Esophagus (tissue), 2 donors: ENCODE data around the gene ARMC8. TPM values are rescaled to one million over a fixed set of nuclear protein-coding genes. Genes with fewer than 3 reads are reported as not detected.
A peak's percentile ranks its signal among the peaks of the same experiment; 100 is the strongest.

Source experiments
- H3K27ac ChIP-seq, 2 donors: one replicate each; pipeline ENCODE4 v1.5.1; 2013; ENCODE audit warnings: low read depth in 2 of 2, mild to moderate bottlenecking in 2 of 2, inconsistent platforms in 1 of 2, low read length in 1 of 2, moderate library complexity in 1 of 2
- H3K27me3 ChIP-seq, 2 donors: one replicate each; pipeline ENCODE4 v1.6.1; 2013; ENCODE audit warnings: low read length in 2 of 2, control low read depth in 1 of 2, mild to moderate bottlenecking in 1 of 2; ENCODE audit not compliant: insufficient read depth in 2 of 2, control insufficient read depth in 1 of 2
- H3K36me3 ChIP-seq, 2 donors: one replicate each; pipeline ENCODE4 v1.6.1; 2013; ENCODE audit warnings: low read length in 1 of 2; ENCODE audit not compliant: control insufficient read depth in 2 of 2, insufficient read depth in 2 of 2
- H3K4me1 ChIP-seq, 2 donors: one replicate each; pipeline ENCODE4 v1.6.1; 2013; ENCODE audit warnings: low read length in 1 of 2; ENCODE audit not compliant: control insufficient read depth in 2 of 2, insufficient read depth in 2 of 2
- H3K4me3 ChIP-seq, 2 donors: one replicate each; pipeline ENCODE4 v1.5.1; 2013; ENCODE audit warnings: low read length in 2 of 2, mild to moderate bottlenecking in 2 of 2, low read depth in 1 of 2, moderate library complexity in 1 of 2
- H3K9me3 ChIP-seq, 2 donors: one replicate each; pipeline ENCODE4 v1.6.1; 2013; ENCODE audit warnings: mild to moderate bottlenecking in 2 of 2, low read depth in 1 of 2, low read length in 1 of 2, moderate library complexity in 1 of 2; ENCODE audit not compliant: control insufficient read depth in 2 of 2, insufficient read depth in 1 of 2
- WGBS, 2 donors: extraction: QIAGEN DNeasy Blood & Tissue Kit; methylation state at CpG; one replicate each; pipeline ENCODE4 v1.1.7; 2013; 5-methylcytosine and 5-hydroxymethylcytosine counted together
- polyA plus RNA-seq, 2 donors: library from polyadenylated mRNA; stranded (reverse); fragments of 200-250 nt; gene quantifications; one replicate each; pipeline ENCODE4 v1.2.3, GENCODE V29; 2013
- donor health status: healthy with polysubstance abuse.
- donor health status: Bipolar disorder and iron deficiency.

The ARMC8 gene
- polyA plus RNA-seq, 2 donors: 10.5 to 14.5 TPM

DNA sequence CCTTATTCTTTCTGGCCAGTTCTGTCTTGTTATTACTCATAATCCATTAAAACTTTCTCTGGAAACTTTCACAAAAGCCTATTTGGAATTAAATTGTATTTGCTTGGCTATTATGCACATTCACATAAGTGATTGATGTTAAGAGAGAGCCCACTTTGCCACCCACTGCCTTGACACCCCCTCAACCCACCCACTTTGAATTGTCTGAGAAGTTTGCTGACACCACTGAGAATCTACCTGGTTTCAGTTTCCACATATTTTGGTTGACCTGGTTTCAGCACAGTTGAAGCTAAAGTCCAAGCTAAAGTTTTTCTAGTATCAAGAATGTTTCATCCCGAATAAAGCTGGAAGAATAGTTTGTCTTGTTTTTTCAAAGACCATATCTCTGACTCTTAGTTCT is 70.9 kb downstream of the ARMC8 start:
- Histone ChIP-seq H3K4me1 (no peaks in the 10 kb centered on the region), H3K27me3 (no peaks in the 10 kb centered on the region), H3K9me3 (no peaks in the 10 kb centered on the region), H3K36me3 (peaks cover 0 to 14% of the 10 kb centered on the region in 2 donors), H3K4me3 (no peak overlapping the region), H3K27ac (no peak overlapping the region)
- WGBS, 2 donors: 93% methylated on average over 1 of the region's 1 CpG

DNA sequence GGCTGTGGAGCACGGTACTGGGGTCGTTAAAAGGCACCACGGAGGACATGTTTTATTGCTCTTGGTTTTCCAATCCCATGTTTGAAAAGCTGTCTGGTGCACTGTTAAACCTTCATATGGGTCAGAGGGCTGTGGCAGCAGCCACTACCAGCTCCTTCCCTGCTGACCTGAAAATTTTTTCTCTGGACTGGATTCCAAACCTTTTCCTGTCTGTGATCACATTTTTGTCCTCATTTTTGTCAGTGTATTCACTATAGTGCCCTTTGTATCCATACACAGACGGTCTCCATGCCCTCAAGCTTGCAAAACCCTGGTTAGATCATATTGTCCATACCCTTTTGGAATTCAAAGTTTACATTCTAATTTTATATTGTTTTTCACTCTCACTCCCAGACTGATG is 72.0 kb downstream of the ARMC8 start:
- WGBS, 2 donors: 94 to 96% methylated on average over 4 of the region's 4 CpGs
- H3K36me3 ChIP-seq: peaks cover 0 to 14% of the 10 kb centered on the region in 2 donors
- H3K9me3 ChIP-seq: no peaks in the 10 kb centered on the region
- H3K4me3 ChIP-seq: no peak overlapping the region
- H3K27ac ChIP-seq: no peak overlapping the region
- no peaks in the 10 kb centered on the region for H3K27me3 ChIP-seq
- H3K4me1 ChIP-seq: no peaks in the 10 kb centered on the region

DNA sequence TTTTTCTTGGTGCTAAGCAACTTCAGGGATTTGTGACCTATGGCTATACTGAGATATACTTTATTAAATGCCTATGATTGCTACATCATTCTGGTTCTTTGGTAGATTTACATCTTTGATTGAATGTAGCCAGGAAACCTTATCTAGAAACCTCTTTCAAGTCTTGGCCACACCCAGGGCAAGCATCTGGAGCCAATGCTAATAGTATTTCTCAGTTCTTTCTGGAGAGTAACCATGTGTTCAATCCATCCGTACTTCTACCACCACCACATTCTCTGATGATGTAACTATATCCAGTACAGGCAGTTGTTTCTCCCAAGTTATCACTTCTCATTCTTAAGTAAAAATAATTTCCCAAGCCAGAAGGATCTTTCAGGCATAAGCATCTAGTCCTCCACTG is 73.5 kb downstream of the ARMC8 start:
- H3K9me3 ChIP-seq: no peaks in the 10 kb centered on the region
- no peaks in the 10 kb centered on the region for H3K27me3 ChIP-seq
- H3K36me3 ChIP-seq: peaks cover 0 to 14% of the 10 kb centered on the region in 2 donors
- no peaks in the 10 kb centered on the region for H3K4me1 ChIP-seq
- WGBS, 2 donors: 82 to 83% methylated on average over 1 of the region's 1 CpG
- H3K27ac ChIP-seq: no peak overlapping the region
- no peak overlapping the region for H3K4me3 ChIP-seq

DNA sequence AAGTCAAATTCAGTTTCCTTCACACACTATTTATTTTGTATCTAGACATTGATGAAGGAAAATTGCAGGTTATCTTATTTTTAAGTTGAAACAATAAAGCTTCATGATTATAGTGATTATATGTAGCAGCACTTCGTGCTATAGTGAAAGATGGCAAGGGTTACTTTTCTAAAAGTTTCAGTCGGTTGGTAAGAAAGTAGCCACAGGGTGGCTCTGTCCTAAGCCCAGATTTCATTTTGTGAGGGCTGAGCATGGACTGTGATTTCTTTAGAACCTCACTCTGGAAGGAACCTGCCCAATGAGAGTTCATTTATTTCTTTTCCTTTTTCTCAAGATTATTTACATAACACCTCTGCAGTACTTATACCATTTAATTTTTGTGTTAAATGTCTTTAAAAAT is 76.0 kb downstream of the ARMC8 start:
- H3K9me3 ChIP-seq: no peaks in the 10 kb centered on the region
- no peak overlapping the region for H3K27ac ChIP-seq
- 59 to 65% methylated on average over 2 of the region's 2 CpGs for WGBS, 2 donors
- peaks cover 4 to 12% of the 10 kb centered on the region in 2 donors for H3K36me3 ChIP-seq
- H3K4me3 ChIP-seq: no peak overlapping the region
- H3K27me3 ChIP-seq: no peaks in the 10 kb centered on the region
- no peaks in the 10 kb centered on the region for H3K4me1 ChIP-seq

DNA sequence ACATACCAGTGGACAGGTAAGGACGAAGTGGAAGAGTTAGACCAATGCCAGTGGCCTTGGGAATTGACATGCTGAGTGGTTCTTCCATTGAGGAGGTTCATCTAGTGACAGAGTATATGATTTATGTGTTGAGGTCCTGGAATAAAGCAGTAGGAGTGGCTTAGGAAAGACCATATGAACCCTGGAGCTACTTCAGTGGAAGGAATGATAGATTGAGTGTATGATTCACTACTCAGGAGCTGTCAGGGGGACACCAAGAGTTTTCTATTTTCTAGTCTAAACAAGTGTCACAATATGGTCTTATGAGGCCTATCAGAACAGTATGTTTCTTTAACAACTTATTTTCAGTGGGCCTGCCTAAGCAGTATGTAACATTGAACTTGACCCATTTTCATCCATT is 78.6 kb downstream of the ARMC8 start:
- no peaks in the 10 kb centered on the region for H3K4me1 ChIP-seq
- no peaks in the 10 kb centered on the region for H3K9me3 ChIP-seq
- no peaks in the 10 kb centered on the region for H3K27me3 ChIP-seq
- H3K27ac ChIP-seq: no peak overlapping the region
- H3K36me3 ChIP-seq: peaks cover 3 to 4% of the 10 kb centered on the region in 2 donors
- WGBS, 2 donors: 80 to 92% methylated on average over 1 of the region's 1 CpG
- H3K4me3 ChIP-seq: no peak overlapping the region

DNA sequence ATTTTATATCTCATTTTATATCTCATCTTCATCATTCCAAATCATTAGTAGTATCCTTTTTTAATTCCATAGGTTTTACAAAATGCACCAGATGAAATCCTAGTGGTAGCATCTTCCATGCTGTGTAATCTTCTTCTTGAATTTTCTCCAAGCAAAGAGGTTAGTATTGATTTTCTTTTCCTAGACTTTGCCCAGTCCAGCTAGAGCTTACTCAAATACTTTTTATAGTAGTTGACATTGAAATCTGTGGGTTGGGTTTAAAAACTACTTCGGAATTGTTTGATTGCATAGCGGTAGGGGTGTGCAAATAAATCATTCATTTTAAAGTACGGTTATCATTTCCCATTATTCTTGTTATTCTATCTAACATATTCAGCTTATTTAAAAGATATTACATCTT is 80.0 kb downstream of the ARMC8 start:
- Histone ChIP-seq H3K36me3 (peaks cover 3 to 4% of the 10 kb centered on the region in 2 donors), H3K4me3 (no peak overlapping the region), H3K27ac (no peak overlapping the region), H3K4me1 (no peaks in the 10 kb centered on the region), H3K27me3 (no peaks in the 10 kb centered on the region), H3K9me3 (no peaks in the 10 kb centered on the region)
- WGBS, 2 donors: 94 to 98% methylated on average over 3 of the region's 3 CpGs

DNA sequence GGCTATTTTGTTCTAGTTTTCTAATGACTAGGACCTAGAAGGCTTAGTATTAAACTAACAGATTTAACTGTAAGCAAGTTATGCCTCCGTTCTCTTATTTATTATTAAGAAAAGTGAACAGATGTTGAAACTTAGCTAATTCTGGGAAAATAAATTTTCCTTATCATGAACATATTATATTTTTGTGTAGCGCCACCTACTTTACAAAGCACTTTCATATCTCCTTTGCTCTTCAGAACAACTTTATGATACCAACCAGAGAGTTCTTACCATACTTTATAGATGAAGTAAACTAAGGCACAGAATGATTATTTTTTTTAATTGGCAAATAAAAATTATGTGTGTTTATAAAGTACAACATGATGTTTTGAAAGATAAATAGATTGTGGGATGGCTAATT is 83.1 kb downstream of the ARMC8 start:
- Histone ChIP-seq H3K27me3 (no peaks in the 10 kb centered on the region), H3K36me3 (peaks cover 8 to 10% of the 10 kb centered on the region in 2 donors), H3K9me3 (no peaks in the 10 kb centered on the region), H3K27ac (no peak overlapping the region), H3K4me1 (no peaks in the 10 kb centered on the region), H3K4me3 (no peak overlapping the region)
- WGBS, 2 donors: 89 to 93% methylated on average over 2 of the region's 2 CpGs

DNA sequence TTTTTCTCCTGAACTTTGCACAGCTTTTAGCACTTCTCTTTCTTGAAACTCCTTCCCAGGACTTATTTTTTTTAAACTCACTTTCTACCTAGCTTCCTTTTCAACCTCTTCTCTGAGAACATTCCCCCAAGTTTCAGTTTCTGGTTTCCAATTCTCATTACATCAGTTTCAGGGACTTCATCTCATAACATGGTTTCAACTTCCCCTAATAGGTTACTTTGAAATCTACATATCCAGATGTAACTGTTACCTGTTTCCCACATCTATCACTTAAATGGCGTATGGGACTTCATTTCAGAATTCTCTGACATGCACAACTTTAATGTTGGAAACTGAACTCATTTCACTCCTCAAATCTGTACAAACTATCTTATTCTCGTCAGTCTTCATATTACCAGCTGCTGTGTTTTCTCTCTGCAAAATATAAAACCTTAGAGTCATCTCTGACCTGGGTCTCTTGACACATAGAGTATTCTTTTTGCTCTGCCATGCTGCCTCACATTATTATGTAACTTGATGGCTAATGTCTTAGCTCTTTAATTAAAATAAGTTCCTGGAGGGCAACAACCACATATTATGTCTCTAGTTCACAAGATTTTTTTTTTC is 84.2 kb downstream of the ARMC8 start:
- H3K27ac ChIP-seq: no peak overlapping the region

DNA sequence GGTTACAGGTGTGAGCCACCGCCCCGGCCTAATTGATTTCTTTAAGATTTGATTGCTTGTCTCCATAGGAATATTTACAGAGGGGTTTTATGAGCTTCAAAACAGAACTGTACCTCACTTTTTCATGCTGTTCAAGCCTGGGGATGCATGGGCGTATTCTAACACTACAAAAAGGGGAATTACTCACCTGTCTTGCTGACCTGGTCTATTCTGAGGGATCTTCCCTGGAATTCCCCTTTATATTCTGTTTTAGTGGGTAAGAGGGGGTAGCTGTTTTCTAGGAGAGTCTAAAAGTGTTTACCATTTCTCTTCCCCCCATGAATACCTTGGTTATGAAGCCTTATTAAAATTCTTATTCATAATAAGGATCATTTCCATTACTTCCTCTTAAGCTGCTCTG is 94.5 kb downstream of the ARMC8 start:
- Histone ChIP-seq H3K27me3 (no peaks in the 10 kb centered on the region), H3K36me3 (peaks cover 3 to 5% of the 10 kb centered on the region in 2 donors), H3K9me3 (no peaks in the 10 kb centered on the region), H3K27ac (peak overlapping the region; percentile 35 to 54), H3K4me3 (no peak overlapping the region), H3K4me1 (no peaks in the 10 kb centered on the region)
- WGBS, 2 donors: 89 to 90% methylated on average over 3 of the region's 3 CpGs

More for the DNA sequence above, 84.2 kb downstream of the ARMC8 start:
- no peaks in the 10 kb centered on the region for H3K27me3 ChIP-seq
- H3K4me1 ChIP-seq: no peaks in the 10 kb centered on the region
- no peaks in the 10 kb centered on the region for H3K9me3 ChIP-seq
- no peak overlapping the region for H3K4me3 ChIP-seq
- peaks cover 8 to 10% of the 10 kb centered on the region in 2 donors for H3K36me3 ChIP-seq
- 94% methylated on average over 2 of the region's 2 CpGs for WGBS, 2 donors

DNA sequence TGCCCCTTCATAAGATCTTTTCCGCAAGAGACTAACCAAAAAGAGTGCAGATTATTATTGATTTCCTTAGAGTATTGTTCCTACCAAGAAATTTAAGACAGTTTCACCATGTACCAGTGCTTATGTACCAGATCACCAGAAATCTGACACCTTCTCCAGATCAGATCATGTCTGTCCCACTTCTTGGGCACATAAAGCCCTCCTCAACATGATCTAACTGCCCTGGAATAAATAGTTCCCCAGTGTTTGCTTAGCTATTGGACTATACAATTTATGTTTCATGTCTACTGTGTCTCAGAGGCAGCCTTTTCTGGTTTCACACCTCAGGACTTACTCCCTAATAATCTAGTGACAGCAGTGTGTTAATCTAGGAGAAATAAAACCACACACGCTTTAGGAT is 95.7 kb downstream of the ARMC8 start:
- Histone ChIP-seq H3K4me3 (no peak overlapping the region), H3K27ac (no peak overlapping the region)
- WGBS, 2 donors: 93 to 98% methylated on average over 2 of the region's 2 CpGs

More for the DNA sequence above, 95.7 kb downstream of the ARMC8 start:
- Histone ChIP-seq H3K9me3 (no peaks in the 10 kb centered on the region), H3K36me3 (peaks cover 3 to 9% of the 10 kb centered on the region in 2 donors), H3K27me3 (no peaks in the 10 kb centered on the region), H3K4me1 (no peaks in the 10 kb centered on the region)
